Activated CD4-positive, CD25-positive, alpha-beta regulatory T cell (primary cell): ENCODE data around the gene PROP1.
"Not testable (repeated sequence)": the region's sequence is repeated elsewhere in the genome, so short reads cannot be mapped to it uniquely, and the experiment has no call there.

Source experiments
- DNase-seq, 4 experiments: peaks; one replicate each; lab custom pipeline; 2025; lab: John Stamatoyannopoulos, UW

PROP1 gene

GRCh38 chr5:177982072-177982727 is 13.8 kb downstream of the PROP1 start:
- DNase-seq, result no peak

GRCh38 chr5:177981296-177982071 is 14.6 kb downstream of the PROP1 start:
- DNase-seq, result no peak

GRCh38 chr5:177980743-177981151 is 15.3 kb downstream of the PROP1 start:
- no peak for DNase-seq

GRCh38 chr5:177977600-177977999 is 18.4 kb downstream of the PROP1 start:
- not testable (repeated sequence) for DNase-seq

- no peak for DNase-seq
These were observed 22.9 kb downstream of the PROP1 start for GRCh38 chr5:177973066-177973635.

GRCh38 chr5:177972613-177973012 is 23.4 kb downstream of the PROP1 start:
- no peak for DNase-seq

GRCh38 chr5:177972014-177972413 is 24.0 kb downstream of the PROP1 start:
- DNase-seq, result not testable (repeated sequence)

- DNase-seq, result no peak
These were observed 27.3 kb downstream of the PROP1 start for GRCh38 chr5:177968661-177969211.

- no peak for DNase-seq
These were observed 28.7 kb downstream of the PROP1 start for GRCh38 chr5:177967221-177967887.

GRCh38 chr5:177966839-177967166 is 29.2 kb downstream of the PROP1 start:
- DNase-seq, result no peak

GRCh38 chr5:177966009-177966838 is 29.8 kb downstream of the PROP1 start:
- DNase-seq, result no peak

- no peak for DNase-seq
These were observed 31.6 kb downstream of the PROP1 start for GRCh38 chr5:177964471-177964870.

GRCh38 chr5:177963966-177964365 is 32.1 kb downstream of the PROP1 start:
- DNase-seq, result no peak

- DNase-seq, result no peak
These were observed 36.7 kb downstream of the PROP1 start for GRCh38 chr5:177959315-177959714.

GRCh38 chr5:177958696-177959095 is 37.3 kb downstream of the PROP1 start:
- DNase-seq, result no peak

GRCh38 chr5:177957241-177957640 is 38.8 kb downstream of the PROP1 start:
- no peak for DNase-seq

- not testable (repeated sequence) for DNase-seq
These were observed 42.9 kb downstream of the PROP1 start for GRCh38 chr5:177953101-177953500.

- not testable (repeated sequence) for DNase-seq
These were observed 46.4 kb downstream of the PROP1 start for GRCh38 chr5:177949656-177950055.

- DNase-seq, result not testable (repeated sequence)
These were observed 47.0 kb downstream of the PROP1 start for GRCh38 chr5:177949065-177949464.

- not testable (repeated sequence) for DNase-seq
These were observed 48.1 kb downstream of the PROP1 start for GRCh38 chr5:177947912-177948311.

- not testable (repeated sequence) for DNase-seq
These were observed 50.3 kb downstream of the PROP1 start for GRCh38 chr5:177945601-177946283.
